Fibroblast of the aortic adventitia (primary cell): ENCODE results near the gene ZCCHC8. TPM values are rescaled to one million over a fixed set of nuclear protein-coding genes. Genes with fewer than 3 reads are reported as not detected.

Experiments used
- DNase-seq: peaks from one replicate; pipeline ENCODE4 v3.0.0-alpha.2; 2010; ENCODE audit warnings: low read depth
- H3K4me3 ChIP-seq: 2 replicates; pipeline ENCODE4 v1.5.1; 2011; ENCODE audit warnings: low read depth, mild to moderate bottlenecking, control low read depth, low read length, moderate library complexity
- total RNA-seq: library from RNA; depleted of rRNA; stranded (reverse); fragments of >200 nt; gene quantifications from 2 replicates; pipeline ENCODE4 v1.2.3, GENCODE V29; 2012; ENCODE audit warnings: low replicate concordance
- TF ChIP-seq, protein P1 (sequence below): IDR thresholded peaks from 2 replicates; pipeline ENCODE4 v1.5.1; 2011; ENCODE audit warnings: mild to moderate bottlenecking, low read length, control low read depth, inconsistent platforms; ENCODE audit not compliant: insufficient read depth

Gene ZCCHC8
- total RNA-seq, 1 donor: 23.1 TPM

DNA sequence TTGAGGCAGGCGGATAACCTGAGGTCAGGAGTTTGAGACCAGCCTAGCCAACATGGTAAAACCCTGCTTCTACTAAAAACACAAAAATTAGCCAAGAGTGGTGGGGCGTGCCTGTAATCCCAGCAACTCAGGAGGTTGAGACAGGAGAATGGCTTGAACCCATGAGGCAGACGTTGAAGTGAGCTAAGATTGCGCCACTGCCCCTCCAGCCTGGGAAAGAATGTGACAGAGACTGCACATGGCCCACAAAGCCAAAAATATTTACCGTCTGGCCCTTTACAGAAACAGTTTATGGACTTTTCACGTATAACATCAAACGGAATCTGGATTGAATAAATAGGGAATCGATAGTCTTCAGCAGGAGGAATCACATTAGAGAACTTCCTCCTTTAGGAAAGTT lies 22.5 kb upstream of the ZCCHC8 start:
- TF ChIP-seq, protein P1, sequence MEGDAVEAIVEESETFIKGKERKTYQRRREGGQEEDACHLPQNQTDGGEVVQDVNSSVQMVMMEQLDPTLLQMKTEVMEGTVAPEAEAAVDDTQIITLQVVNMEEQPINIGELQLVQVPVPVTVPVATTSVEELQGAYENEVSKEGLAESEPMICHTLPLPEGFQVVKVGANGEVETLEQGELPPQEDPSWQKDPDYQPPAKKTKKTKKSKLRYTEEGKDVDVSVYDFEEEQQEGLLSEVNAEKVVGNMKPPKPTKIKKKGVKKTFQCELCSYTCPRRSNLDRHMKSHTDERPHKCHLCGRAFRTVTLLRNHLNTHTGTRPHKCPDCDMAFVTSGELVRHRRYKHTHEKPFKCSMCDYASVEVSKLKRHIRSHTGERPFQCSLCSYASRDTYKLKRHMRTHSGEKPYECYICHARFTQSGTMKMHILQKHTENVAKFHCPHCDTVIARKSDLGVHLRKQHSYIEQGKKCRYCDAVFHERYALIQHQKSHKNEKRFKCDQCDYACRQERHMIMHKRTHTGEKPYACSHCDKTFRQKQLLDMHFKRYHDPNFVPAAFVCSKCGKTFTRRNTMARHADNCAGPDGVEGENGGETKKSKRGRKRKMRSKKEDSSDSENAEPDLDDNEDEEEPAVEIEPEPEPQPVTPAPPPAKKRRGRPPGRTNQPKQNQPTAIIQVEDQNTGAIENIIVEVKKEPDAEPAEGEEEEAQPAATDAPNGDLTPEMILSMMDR: no peak
- peak overlapping the region; percentile 29 for H3K4me3 ChIP-seq
- DNase-seq: peak; percentile 68

DNA sequence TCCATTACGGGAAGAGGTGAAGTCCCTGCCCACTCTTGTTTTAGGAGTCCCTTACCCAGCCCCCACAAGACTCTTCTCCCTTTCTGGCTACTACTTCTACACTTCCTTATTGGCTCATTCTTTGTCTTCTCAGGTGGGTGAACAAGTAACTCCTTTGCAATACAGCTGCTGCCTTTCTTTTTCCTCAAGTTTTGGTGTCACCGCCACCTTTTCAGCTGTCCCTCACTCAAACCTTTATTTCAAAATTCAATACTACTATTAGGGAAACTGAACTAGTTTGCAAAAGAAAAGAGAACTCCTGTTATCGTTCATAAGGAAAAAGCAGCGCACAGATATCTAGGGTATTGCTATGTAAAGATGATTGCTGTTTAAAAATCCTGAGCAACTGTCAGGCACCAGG lies 19.9 kb upstream of the ZCCHC8 start:
- no peak overlapping the region for H3K4me3 ChIP-seq
- no peak for DNase-seq
- TF ChIP-seq, protein P1: no peak

DNA sequence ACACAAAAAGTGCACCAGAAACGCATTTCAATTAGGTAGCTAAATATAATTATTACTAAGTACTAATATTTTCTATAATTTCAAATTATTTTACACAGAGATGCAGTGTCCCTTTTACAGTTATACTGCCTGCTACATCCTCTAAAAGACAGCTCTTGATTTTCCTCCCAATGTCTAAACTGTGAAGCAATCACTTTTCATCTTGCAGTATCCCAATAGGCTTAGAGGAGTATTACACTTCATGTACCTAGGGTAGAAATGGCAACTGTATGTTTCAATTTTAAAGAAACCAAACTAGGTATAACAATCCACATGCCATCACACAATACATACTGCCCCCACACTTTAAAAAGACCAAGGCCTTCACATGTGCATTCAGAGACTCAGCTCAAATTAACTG lies 18.7 kb upstream of the ZCCHC8 start:
- H3K4me3 ChIP-seq: no peak overlapping the region
- TF ChIP-seq, protein P1: no peak
- DNase-seq: no peak

DNA sequence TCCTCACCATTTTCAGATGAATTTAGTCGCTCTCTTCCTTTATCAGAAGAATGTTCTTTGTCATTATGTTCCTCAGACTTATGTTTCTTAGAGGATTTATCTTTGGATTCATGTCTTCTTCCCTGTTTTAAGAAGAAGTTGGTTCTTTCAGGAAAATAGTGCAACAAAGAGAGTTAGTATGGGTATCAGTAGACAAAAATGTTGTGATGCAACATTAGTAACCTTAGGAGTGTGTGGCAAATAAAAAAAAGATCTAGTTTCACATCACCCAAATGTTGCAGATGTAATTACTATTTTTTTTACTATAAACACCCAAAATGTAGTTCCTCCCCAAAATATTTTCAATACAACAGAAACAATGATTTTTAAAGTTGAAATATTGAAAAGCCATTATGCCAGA lies 18.2 kb upstream of the ZCCHC8 start:
- TF ChIP-seq, protein P1: no peak
- DNase-seq: no peak

DNA sequence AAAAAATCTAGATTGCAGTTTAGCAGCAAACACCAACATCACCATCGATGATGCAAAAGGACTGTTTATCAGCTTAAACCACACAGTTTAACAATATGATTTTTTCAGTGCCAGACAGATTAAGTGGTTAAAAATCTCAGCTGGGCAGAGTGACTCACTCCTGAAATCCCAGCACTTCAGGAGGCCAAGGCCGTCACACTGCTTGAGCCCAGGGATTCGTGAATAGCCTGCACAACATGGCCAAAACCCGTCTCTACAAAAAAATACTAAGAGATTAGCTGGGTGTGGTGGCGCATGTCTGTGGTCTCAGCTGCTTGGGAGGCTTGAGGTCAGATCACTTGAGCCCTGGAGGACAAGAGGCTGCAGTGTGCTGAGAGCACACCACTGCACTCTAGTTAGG lies 17.1 kb upstream of the ZCCHC8 start:
- no peak overlapping the region for H3K4me3 ChIP-seq
- TF ChIP-seq, protein P1: no peak
- DNase-seq: peak; percentile 99

More for the DNA sequence above, 18.2 kb upstream of the ZCCHC8 start:
- H3K4me3 ChIP-seq: no peak overlapping the region

DNA sequence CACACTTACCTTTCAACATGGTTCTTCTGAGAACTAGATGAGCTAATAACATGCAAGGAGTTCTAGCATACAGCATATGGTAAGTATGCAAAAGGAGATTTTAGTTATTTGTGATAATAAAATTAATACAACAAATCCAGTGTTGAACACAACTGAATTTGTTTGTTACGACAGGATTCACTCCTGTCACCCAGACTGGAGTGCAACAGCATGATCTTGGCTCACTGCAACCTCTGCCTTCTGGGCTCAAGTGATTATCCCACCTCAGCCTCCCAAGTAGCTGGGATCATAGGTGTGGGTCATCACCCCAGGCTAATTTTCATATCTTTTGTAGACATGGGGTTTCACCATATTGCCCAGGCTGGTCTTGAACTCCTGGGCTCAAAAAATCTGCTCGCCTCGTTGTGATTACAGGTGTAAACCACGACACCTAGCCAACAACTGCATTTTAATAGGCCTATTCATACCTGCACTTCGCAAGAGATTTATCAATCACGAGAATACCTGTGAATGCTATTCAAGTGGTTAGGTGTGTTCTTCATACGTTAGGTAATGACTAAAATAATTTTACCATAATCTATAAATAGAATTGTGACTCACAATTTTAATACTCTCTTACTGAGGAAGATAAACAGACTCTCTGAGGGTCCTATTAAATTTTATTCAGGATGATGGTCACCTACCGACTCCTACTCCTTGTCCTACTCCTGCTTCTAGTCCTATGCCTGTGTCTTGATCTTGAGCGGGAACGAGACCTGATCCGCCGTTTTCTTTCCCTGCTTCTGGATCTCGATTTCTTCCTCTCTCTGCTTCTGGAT lies 16.0 kb upstream of the ZCCHC8 start:
- TF ChIP-seq, protein P1: no peak
- no peak for DNase-seq
- H3K4me3 ChIP-seq: no peak overlapping the region
